Neural progenitor cell (in vitro differentiated cells): ENCODE results near the gene ADAMTS19. TPM values are rescaled to one million over a fixed set of nuclear protein-coding genes. Genes with fewer than 3 reads are reported as not detected.

Source experiments
- DNase-seq: peaks from one replicate; pipeline ENCODE4 v3.0.0-alpha.2; 2016; ENCODE audit warnings: low spot score
- H2AFZ ChIP-seq: fragments of 200-600 bp; sonication (generic); replicated peaks from 2 replicates; pipeline ENCODE4 v1.6.1; 2016; ENCODE audit warnings: antibody characterized with exemption
- H3F3A ChIP-seq: fragments of 200-600 bp; sonication (generic); 2 replicates; pipeline ENCODE4 v1.6.1; 2016; ENCODE audit warnings: antibody characterized with exemption, low read depth
- H3K27ac ChIP-seq: fragments of 200-600 bp; sonication (generic); 2 replicates; pipeline ENCODE4 v1.5.1; 2016; ENCODE audit warnings: mild to moderate bottlenecking
- H3K27me3 ChIP-seq: fragments of 200-600 bp; sonication (generic); 2 replicates; pipeline ENCODE4 v1.6.1; 2016; ENCODE audit warnings: mild to moderate bottlenecking, moderate library complexity
- H3K36me3 ChIP-seq: fragments of 200-600 bp; sonication (generic); 2 replicates; pipeline ENCODE4 v1.5.1; 2016
- H3K4me1 ChIP-seq: fragments of 200-600 bp; sonication (generic); 2 replicates; pipeline ENCODE4 v1.6.1; 2016; ENCODE audit warnings: mixed run types
- H3K4me2 ChIP-seq: fragments of 200-600 bp; sonication (generic); 2 replicates; pipeline ENCODE4 v1.6.1; 2016
- H3K4me3 ChIP-seq: fragments of 200-600 bp; sonication (generic); 2 replicates; pipeline ENCODE4 v1.5.1; 2016
- H3K79me2 ChIP-seq: fragments of 200-600 bp; sonication (generic); 2 replicates; pipeline ENCODE4 v1.6.1; 2016; ENCODE audit warnings: low read depth
- H3K9ac ChIP-seq: fragments of 200-600 bp; sonication (generic); 2 replicates; pipeline ENCODE4 v1.6.1; 2016
- H3K9me3 ChIP-seq: fragments of 200-600 bp; sonication (generic); 2 replicates; pipeline ENCODE4 v1.5.1; 2016; ENCODE audit warnings: low read depth
- H4K20me1 ChIP-seq: fragments of 200-600 bp; sonication (generic); 2 replicates; pipeline ENCODE4 v1.6.1; 2016; ENCODE audit warnings: low read depth
- H3K27ac Mint-ChIP-seq: 3 replicates; pipeline ENCODE4 v1.8.0; 2021; ENCODE audit warnings: mixed read lengths
- H3K27me3 Mint-ChIP-seq: 2 replicates; pipeline ENCODE4 v1.8.0; 2022; ENCODE audit warnings: low read depth, mild to moderate bottlenecking, inconsistent platforms, moderate library complexity, mixed read lengths; ENCODE audit not compliant: insufficient read depth
- H3K36me3 Mint-ChIP-seq: 3 replicates; pipeline ENCODE4 v1.8.0; 2021; ENCODE audit warnings: mixed read lengths
- H3K4me1 Mint-ChIP-seq: 3 replicates; pipeline ENCODE4 v1.8.0; 2021; ENCODE audit warnings: mixed read lengths
- H3K4me3 Mint-ChIP-seq: 3 replicates; pipeline ENCODE4 v1.8.0; 2021; ENCODE audit warnings: mild to moderate bottlenecking, moderate library complexity, mixed read lengths
- H3K9me3 Mint-ChIP-seq: 3 replicates; pipeline ENCODE4 v1.8.0; 2020; ENCODE audit warnings: mixed read lengths
- CTCF ChIP-seq: fragments of 200-600 bp; sonication (generic); IDR thresholded peaks from 2 replicates; pipeline ENCODE4 v1.5.1; 2017; ENCODE audit warnings: antibody characterized with exemption, mild to moderate bottlenecking
- EZH2 ChIP-seq: fragments of 200-600 bp; sonication (generic); IDR thresholded peaks from 2 replicates; pipeline ENCODE4 v1.6.1; 2017; ENCODE audit warnings: antibody characterized with exemption, mild to moderate bottlenecking, moderate library complexity
- EZH2phosphoT487 ChIP-seq: fragments of 200-600 bp; sonication (generic); IDR thresholded peaks from 2 replicates; pipeline ENCODE4 v1.6.1; 2017; ENCODE audit warnings: antibody characterized with exemption
- total RNA-seq: library from RNA; depleted of rRNA; stranded (reverse); fragments of >200 nt; gene quantifications from 2 replicates; pipeline ENCODE4 v1.2.3, GENCODE V29; 2015; ENCODE audit warnings: low replicate concordance

Gene ADAMTS19
- total RNA-seq, 1 donor from 2014 or later, result 23.3 TPM

DNA sequence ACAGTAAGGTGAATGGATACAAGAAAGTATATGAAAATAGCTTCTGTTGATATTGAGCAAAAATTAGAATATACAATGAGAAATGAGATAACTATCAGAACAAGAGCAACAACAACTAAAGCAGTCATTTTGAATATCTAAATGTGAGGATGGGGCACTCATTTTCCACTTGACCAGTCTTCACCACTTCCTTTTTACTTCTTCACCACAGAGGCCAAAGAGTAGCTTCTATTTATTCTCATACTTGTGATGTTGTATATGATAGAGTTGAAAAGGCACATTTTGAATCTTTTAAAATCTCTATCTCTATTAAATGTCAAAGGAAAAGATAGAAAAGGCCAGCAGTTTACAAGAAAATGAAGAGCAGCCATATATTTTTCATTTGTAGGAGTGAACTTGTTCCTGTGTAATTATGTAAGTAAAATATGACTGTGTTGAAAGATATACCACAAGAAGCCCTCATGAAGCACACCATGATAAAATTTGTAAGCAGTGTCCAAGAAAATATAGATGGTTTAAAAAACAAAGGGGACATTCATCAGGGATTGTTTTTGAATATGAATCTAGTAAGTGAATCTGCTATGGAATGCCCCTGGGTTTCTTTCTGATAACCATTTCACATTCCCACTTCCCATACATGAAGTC lies 39.2 kb downstream of the ADAMTS19 start:
- Mint-ChIP-seq H3K36me3 (no peaks in the 10 kb centered on the region), H3K4me3 (no peak overlapping the region), H3K9me3 (no peaks in the 10 kb centered on the region), H3K27me3 (no peaks in the 10 kb centered on the region), H3K4me1 (peaks cover 4% of the 10 kb centered on the region), H3K27ac (no peak overlapping the region)
- DNase-seq, result no peak
- no peaks in the 10 kb centered on the region for H3K27me3 ChIP-seq
- no peaks in the 10 kb centered on the region for H4K20me1 ChIP-seq
- H3K79me2 ChIP-seq, result no peaks in the 10 kb centered on the region
- H3K9ac ChIP-seq, result no peak overlapping the region
- H3F3A ChIP-seq, result no peaks in the 10 kb centered on the region
- H2AFZ ChIP-seq, result no peak overlapping the region
- H3K27ac ChIP-seq, result no peak overlapping the region
- H3K9me3 ChIP-seq, result no peaks in the 10 kb centered on the region
- no peak overlapping the region for H3K4me3 ChIP-seq
- H3K36me3 ChIP-seq, result no peaks in the 10 kb centered on the region
- no peaks in the 10 kb centered on the region for H3K4me1 ChIP-seq
- H3K4me2 ChIP-seq, result no peak overlapping the region
- TF ChIP-seq CTCF, result no peak
- no peak for TF ChIP-seq EZH2phosphoT487

DNA sequence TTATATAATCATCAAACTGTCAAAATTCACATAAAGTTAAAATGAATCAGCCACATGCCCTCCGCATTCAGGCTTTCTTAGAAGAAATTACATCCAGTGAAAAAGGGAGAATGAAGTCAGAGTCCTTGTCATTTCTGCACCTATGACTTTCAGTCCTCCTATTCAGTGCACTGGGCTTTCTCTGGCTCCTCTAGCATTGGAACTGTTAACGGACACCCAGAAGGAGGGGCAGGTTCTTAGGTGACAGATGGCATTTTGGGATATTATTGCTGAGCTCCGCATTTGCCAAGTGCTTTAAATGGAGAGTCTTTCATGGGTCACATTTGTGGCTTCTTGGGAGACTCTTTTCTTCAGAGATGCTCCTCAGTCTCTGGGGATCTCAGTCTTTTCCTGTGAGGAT lies 40.0 kb downstream of the ADAMTS19 start:
- Histone ChIP-seq H3K9ac (no peak overlapping the region), H3K27ac (no peak overlapping the region), H3K9me3 (no peaks in the 10 kb centered on the region), H3K79me2 (no peaks in the 10 kb centered on the region), H3K4me3 (no peak overlapping the region), H3K36me3 (no peaks in the 10 kb centered on the region), H3K27me3 (no peaks in the 10 kb centered on the region), H3K4me2 (no peak overlapping the region), H3K4me1 (no peaks in the 10 kb centered on the region), H4K20me1 (no peaks in the 10 kb centered on the region), H2AFZ (no peak overlapping the region), H3F3A (no peaks in the 10 kb centered on the region)
- no peak for TF ChIP-seq CTCF
- TF ChIP-seq EZH2, result no peak
- TF ChIP-seq EZH2phosphoT487, result no peak
- H3K4me3 Mint-ChIP-seq, result no peak overlapping the region
- peaks cover 4% of the 10 kb centered on the region for H3K4me1 Mint-ChIP-seq
- no peaks in the 10 kb centered on the region for H3K36me3 Mint-ChIP-seq
- no peaks in the 10 kb centered on the region for H3K9me3 Mint-ChIP-seq
- H3K27ac Mint-ChIP-seq, result no peak overlapping the region
- H3K27me3 Mint-ChIP-seq, result no peaks in the 10 kb centered on the region
- no peak for DNase-seq

- H3K27ac Mint-ChIP-seq, result no peak overlapping the region
- no peaks in the 10 kb centered on the region for H3K9me3 ChIP-seq
- no peaks in the 10 kb centered on the region for H3K27me3 Mint-ChIP-seq
- H3K4me1 Mint-ChIP-seq, result no peaks in the 10 kb centered on the region
- H3K36me3 Mint-ChIP-seq, result no peaks in the 10 kb centered on the region
- no peaks in the 10 kb centered on the region for H3K27me3 ChIP-seq
- H2AFZ ChIP-seq, result no peak overlapping the region
- H3K4me3 Mint-ChIP-seq, result no peak overlapping the region
- no peaks in the 10 kb centered on the region for H3K36me3 ChIP-seq
- H3K9me3 Mint-ChIP-seq, result no peaks in the 10 kb centered on the region
- DNase-seq, result no peak
- H3K4me1 ChIP-seq, result no peaks in the 10 kb centered on the region
- no peaks in the 10 kb centered on the region for H3F3A ChIP-seq
- TF ChIP-seq EZH2phosphoT487 (no peak), EZH2 (no peak), CTCF (no peak)
- no peaks in the 10 kb centered on the region for H3K79me2 ChIP-seq
- H3K4me2 ChIP-seq, result no peak overlapping the region
- H3K27ac ChIP-seq, result no peak overlapping the region
- no peak overlapping the region for H3K4me3 ChIP-seq
- H3K9ac ChIP-seq, result no peak overlapping the region
- no peaks in the 10 kb centered on the region for H4K20me1 ChIP-seq
Measured at GRCh38 chr5:129506086-129506485, 46.0 kb downstream of the ADAMTS19 start.
